ENCODE data around the gene TAF10.

The TAF10 gene

DNA sequence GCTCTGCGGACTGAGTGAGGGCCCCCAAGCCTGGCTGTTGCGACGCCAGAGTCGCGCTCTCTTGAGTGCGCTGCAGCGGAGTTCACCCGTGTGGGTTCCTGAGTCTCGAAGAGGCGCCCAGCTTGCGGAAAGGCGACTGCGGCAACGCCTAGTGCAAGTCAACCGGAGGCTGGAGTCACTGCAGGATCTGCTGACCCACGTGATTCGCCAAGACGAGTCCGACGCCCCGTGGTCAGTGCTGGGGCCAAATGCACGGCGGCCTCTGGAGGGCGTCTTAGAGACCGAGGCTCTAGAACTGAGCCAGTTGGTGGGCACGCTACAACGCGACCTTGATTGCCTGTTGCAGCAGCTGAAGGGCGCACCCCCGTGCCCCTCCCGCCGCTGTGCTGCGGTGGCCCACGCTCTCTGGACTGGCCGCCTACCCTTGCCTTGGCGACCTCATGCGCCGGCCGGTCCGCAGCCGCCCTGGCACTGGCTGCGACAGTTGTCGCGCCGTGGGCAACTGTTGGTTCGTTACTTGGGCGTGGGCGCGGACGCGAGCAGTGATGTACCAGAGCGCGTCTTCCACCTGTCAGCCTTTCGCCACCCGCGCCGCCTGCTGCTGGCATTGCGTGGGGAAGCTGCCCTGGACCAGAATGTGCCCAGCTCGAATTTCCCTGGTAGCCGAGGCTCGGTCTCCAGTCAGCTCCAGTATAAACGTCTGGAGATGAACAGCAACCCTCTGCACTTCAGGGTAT lies 41.2 kb downstream of the TAF10 start:
- Mint-ChIP-seq H3K27me3 (ENCODE audit: low read depth) (no peaks in the 10 kb centered on the region), H3K27ac (no peak overlapping the region), H3K4me3 (no peak overlapping the region), H3K36me3 (ENCODE audit: low read depth) (peaks cover 24% of the 10 kb centered on the region), H3K9me3 (no peaks in the 10 kb centered on the region), H3K4me1 (peaks cover 25% of the 10 kb centered on the region)
- TF ChIP-seq, protein P1, sequence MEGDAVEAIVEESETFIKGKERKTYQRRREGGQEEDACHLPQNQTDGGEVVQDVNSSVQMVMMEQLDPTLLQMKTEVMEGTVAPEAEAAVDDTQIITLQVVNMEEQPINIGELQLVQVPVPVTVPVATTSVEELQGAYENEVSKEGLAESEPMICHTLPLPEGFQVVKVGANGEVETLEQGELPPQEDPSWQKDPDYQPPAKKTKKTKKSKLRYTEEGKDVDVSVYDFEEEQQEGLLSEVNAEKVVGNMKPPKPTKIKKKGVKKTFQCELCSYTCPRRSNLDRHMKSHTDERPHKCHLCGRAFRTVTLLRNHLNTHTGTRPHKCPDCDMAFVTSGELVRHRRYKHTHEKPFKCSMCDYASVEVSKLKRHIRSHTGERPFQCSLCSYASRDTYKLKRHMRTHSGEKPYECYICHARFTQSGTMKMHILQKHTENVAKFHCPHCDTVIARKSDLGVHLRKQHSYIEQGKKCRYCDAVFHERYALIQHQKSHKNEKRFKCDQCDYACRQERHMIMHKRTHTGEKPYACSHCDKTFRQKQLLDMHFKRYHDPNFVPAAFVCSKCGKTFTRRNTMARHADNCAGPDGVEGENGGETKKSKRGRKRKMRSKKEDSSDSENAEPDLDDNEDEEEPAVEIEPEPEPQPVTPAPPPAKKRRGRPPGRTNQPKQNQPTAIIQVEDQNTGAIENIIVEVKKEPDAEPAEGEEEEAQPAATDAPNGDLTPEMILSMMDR (IDR thresholded peaks at IDR 0.05; ENCODE audit: unreplicated experiment in 3 of 3): no peak

DNA sequence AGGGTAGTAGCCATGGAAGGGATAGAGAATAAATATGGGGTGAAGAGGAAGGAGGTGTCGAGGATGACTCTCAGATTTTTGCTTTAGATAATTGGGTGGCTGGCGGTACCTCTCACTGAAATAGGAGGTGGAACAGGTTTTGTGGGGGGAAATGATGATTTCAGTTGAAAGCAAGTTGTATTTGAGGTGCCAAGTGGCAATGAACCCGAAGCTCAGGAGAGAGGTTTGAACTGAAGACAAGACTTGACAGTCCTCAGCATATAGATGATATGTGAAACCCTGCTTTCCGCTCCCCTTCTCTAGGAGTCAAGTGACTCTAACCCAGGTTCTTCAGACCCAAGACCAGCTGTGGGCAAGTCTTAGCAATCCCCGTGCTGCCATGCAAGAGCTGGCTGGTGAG lies 42.3 kb downstream of the TAF10 start:
- Mint-ChIP-seq H3K9me3 (no peaks in the 10 kb centered on the region), H3K27me3 (ENCODE audit: low read depth) (no peaks in the 10 kb centered on the region), H3K4me3 (no peak overlapping the region), H3K36me3 (ENCODE audit: low read depth) (peaks cover 24% of the 10 kb centered on the region), H3K27ac (peak overlapping the region; percentile 25 to 98 (median 70)), H3K4me1 (peaks cover 20% of the 10 kb centered on the region)
- TF ChIP-seq, protein P1 (IDR thresholded peaks at IDR 0.05; ENCODE audit: unreplicated experiment in 3 of 3): no peak

DNA sequence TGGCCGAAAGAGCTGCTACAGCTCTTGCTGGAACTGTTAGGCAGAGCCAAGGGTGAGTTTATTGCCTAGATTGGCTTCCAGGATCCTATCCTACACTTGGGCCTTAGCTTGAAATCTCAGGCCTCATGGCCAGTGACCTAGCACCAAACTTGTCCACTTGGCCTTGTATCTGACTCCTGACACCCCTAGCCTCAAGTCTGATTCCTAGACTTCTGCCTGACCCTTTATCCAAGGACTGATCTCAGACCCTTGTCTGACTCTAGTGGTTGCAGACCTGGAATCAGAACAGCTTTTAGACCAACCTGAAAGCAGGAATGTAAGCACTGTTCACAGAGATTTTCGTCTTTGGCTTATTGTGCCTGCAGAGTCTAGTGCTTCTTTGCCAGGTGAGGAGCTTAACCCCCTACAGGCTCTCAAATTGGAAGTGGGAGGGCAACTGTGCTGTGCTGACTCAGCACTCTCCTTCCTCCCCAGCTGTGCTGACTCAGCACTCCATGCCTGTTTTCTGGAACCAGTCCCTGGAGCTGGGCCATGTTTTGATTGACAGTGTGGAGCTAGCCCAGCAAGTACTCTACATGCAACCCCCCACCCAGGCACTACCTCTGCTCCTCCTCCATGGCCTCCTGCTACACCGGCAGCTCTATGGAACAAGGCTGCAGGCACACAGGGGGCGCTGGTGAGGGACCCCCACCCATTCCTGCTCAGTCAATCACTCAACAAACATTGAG lies 43.7 kb downstream of the TAF10 start:
- peaks cover 24% of the 10 kb centered on the region for H3K36me3 Mint-ChIP-seq (ENCODE audit: low read depth)
- H3K9me3 Mint-ChIP-seq: no peaks in the 10 kb centered on the region
- H3K27me3 Mint-ChIP-seq (ENCODE audit: low read depth): no peaks in the 10 kb centered on the region
- peak overlapping the region; percentile 86 to 98 (median 93) for H3K27ac Mint-ChIP-seq
- TF ChIP-seq, protein P1 (IDR thresholded peaks at IDR 0.05; ENCODE audit: unreplicated experiment in 3 of 3): no peak
- H3K4me3 Mint-ChIP-seq: peak overlapping the region in 1 of 3 experiments; percentile 3
- peaks cover 20% of the 10 kb centered on the region for H3K4me1 Mint-ChIP-seq

DNA sequence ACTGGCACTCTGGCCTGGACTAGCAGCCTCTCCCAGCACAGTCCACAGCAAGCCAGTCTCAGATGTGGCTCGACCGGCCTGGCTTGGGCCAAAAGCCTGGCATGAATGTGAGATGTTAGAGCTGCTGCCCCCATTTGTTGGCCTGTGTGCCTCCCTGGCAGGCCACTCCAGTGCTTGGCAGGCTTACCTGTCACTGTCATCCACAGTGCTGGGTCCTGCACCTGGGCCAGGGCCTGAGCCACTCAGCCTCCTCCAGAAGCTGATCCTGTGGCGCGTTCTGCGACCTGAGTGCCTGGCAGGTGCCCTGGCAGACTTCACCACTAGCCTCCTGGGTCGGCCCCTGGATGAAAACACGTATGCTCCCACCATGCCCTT lies 44.7 kb downstream of the TAF10 start:
- peaks cover 18% of the 10 kb centered on the region for H3K36me3 Mint-ChIP-seq (ENCODE audit: low read depth)
- no peaks in the 10 kb centered on the region for H3K27me3 Mint-ChIP-seq (ENCODE audit: low read depth)
- H3K27ac Mint-ChIP-seq: no peak overlapping the region
- H3K4me1 Mint-ChIP-seq: peaks cover 19% of the 10 kb centered on the region
- H3K4me3 Mint-ChIP-seq: no peak overlapping the region
- TF ChIP-seq, protein P1 (IDR thresholded peaks at IDR 0.05; ENCODE audit: unreplicated experiment in 3 of 3): no peak
- no peaks in the 10 kb centered on the region for H3K9me3 Mint-ChIP-seq

DNA sequence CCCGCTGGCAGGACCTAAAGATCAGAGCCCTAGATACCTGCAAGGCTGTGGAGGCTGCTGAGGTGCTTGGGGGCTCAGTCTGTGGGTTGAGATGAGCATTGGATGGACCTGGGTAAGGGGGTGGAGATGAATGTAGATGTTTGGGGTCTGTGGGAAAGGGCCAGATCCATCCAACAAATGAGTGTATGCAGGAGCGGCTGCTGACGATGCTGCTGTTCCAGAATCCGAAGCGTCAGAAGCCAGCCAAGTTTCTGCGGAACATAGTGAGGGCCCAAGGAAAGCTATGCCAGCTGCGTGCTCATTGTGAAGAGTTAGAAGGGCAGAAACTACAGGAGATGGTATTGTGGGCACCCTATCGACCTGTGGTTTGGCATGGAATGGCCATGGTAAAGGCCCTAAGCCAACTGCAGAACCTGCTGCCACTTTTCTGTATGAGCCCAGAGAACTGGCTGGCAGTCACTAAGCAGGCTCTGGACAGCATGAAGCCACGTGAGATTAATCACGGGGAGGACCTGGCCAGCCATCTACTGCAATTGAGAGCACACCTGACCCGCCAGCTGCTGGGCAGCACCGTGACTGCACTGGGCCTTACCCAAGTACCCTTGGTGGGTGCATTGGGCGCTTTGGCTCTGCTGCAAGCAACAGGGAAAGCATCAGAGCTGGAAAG lies 45.2 kb downstream of the TAF10 start:
- H3K9me3 Mint-ChIP-seq: no peaks in the 10 kb centered on the region
- no peak overlapping the region for H3K4me3 Mint-ChIP-seq
- TF ChIP-seq, protein P1 (IDR thresholded peaks at IDR 0.05; ENCODE audit: unreplicated experiment in 3 of 3): no peak
- peaks cover 21% of the 10 kb centered on the region for H3K4me1 Mint-ChIP-seq
- H3K27ac Mint-ChIP-seq: peak overlapping the region in 2 of 3 experiments; percentile 32 to 46
- peaks cover 13% of the 10 kb centered on the region for H3K36me3 Mint-ChIP-seq (ENCODE audit: low read depth)
- H3K27me3 Mint-ChIP-seq (ENCODE audit: low read depth): no peaks in the 10 kb centered on the region
